Measurements from ENCODE around the gene IGLL5.
"Not testable (repeated sequence)": the region's sequence is repeated elsewhere in the genome, so short reads cannot be mapped to it uniquely, and the experiment has no call there.

The IGLL5 gene

GRCh38 chr22:22884010-22884887, 3.4 kb upstream of the IGLL5 start:
- DNase-seq (ENCODE audit: low read depth in 2 of 2) = peak; percentile 20 to 43

GRCh38 chr22:22884888-22885840, 2.5 kb upstream of the IGLL5 start:
- no peak for DNase-seq (ENCODE audit: low read depth in 2 of 2)

GRCh38 chr22:22886546-22886945, 1.1 kb upstream of the IGLL5 start:
- DNase-seq (ENCODE audit: low read depth in 2 of 2) = no peak

- DNase-seq (ENCODE audit: low read depth in 2 of 2) = no peak
Measured at GRCh38 chr22:22888571-22889353, 1.1 kb downstream of the IGLL5 start.

- DNase-seq (ENCODE audit: low read depth in 2 of 2) = no peak
Measured at GRCh38 chr22:22890085-22890484, 2.5 kb downstream of the IGLL5 start.

- DNase-seq (ENCODE audit: low read depth in 2 of 2) = no peak
Measured at GRCh38 chr22:22891139-22891621, 3.6 kb downstream of the IGLL5 start.

GRCh38 chr22:22892096-22893052, 4.8 kb downstream of the IGLL5 start:
- DNase-seq (ENCODE audit: low read depth in 2 of 2) = no peak

- DNase-seq (ENCODE audit: low read depth in 2 of 2) = no peak
Measured at GRCh38 chr22:22893077-22893805, 5.6 kb downstream of the IGLL5 start.

- no peak for DNase-seq (ENCODE audit: low read depth in 2 of 2)
Measured at GRCh38 chr22:22893891-22894739, 6.5 kb downstream of the IGLL5 start.

GRCh38 chr22:22894740-22895731, 7.4 kb downstream of the IGLL5 start:
- no peak for DNase-seq (ENCODE audit: low read depth in 2 of 2)

- DNase-seq (ENCODE audit: low read depth in 2 of 2) = no peak
Measured at GRCh38 chr22:22895776-22896445, 8.3 kb downstream of the IGLL5 start.

GRCh38 chr22:22896601-22897000, 9.0 kb downstream of the IGLL5 start:
- DNase-seq (ENCODE audit: low read depth in 2 of 2) = no peak

- no peak for DNase-seq (ENCODE audit: low read depth in 2 of 2)
Measured at GRCh38 chr22:22897091-22897490, 9.5 kb downstream of the IGLL5 start.

- no peak for DNase-seq (ENCODE audit: low read depth in 2 of 2)
Measured at GRCh38 chr22:22897947-22898346, 10.3 kb downstream of the IGLL5 start.

- DNase-seq (ENCODE audit: low read depth in 2 of 2) = not testable (repeated sequence)
Measured at GRCh38 chr22:22898411-22898950, 10.9 kb downstream of the IGLL5 start.

GRCh38 chr22:22899342-22900080, 11.9 kb downstream of the IGLL5 start:
- DNase-seq (ENCODE audit: low read depth in 2 of 2) = not testable (repeated sequence)
